IPS-NIHi7 (cell line): ENCODE measurements around the gene ADGRB2.

ENCODE experiments used
- DNase-seq: peaks from one replicate; pipeline ENCODE4 v3.0.0; 2012; ENCODE audit warnings: mixed read lengths; ENCODE audit errors: extremely low spot score

Gene ADGRB2

DNA sequence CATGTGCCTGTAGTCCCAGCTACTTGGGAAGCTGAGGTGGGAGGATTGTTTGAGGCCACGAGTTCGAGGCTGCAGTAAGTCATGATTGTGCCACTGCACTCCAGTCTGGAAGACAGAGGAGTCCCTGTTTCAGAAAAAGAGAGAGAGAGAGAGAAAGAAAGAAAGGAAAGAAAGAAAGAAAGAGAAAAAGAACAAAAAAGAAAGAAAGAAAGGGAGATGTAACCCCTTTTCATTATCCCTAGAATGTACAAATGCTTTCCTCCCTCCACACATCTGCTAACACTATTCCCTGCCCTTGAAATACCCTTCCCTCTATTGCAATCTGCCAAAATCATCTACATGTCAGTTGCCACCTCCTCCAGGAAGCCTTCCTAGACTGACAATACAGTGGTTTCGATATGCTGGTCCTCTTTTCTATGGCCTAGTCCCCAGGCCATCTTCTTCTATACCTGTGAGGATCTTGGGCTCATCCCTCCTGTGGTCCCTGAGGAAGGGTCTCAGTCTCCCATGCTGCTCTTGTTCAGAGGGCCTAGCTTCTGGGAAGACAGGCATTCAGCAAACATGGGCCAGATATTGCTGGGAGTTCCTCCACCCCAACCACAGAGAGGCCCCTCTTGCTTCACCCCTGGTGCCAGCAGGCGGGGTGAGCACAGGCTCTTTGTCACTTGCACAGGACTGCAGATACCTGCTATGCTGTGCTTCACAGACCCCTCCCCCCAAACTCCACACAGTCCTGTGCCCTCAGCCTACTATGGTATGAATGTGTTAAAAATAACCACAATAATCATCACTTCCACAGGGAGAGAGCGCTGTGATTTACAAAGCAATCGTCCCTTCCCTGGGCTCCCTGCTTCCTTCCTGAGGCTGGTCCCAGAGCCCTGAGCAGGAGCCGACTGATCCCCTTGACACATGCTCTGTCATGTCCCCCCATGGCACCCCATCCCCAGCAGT lies 14.1 kb downstream of the ADGRB2 start:
- no peak for DNase-seq

DNA sequence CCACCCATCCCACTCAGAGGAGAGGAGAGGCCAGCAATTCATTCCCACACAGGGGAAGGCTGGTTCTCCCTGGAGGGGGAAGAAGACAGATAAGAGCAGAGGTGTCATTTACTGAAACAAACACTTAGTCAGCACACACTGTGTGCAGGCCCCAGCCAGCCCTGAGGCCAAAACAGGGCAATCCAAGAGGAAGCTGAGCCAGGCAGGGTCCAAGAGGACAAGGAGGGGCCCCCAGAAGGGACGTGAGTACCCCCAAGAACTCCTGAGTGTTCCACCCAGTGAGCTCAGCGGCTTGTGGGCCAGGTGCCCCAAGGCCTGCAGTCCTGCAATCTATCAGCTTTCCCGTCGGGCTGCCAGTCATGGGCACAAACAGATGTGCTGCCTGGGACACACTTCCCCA lies 15.8 kb downstream of the ADGRB2 start:
- no peak for DNase-seq

DNA sequence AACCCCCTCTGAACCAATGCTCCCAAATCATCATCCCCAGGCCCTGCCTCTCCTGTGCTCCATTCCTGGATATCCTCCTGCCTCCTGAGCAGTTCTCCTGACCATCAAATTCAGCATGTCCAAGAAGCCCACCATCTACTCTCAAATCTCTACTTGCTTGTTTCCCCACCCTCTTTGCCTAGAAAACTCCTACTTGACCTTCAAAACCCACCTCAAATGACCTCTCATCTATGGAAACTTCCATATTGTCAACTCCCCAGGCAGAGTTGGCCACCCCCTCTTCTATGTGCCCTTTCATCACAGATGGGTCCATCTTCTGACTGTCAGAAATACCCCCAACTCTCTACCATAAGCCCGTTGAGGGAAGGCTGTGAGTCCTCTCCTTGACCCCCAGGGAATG lies 16.8 kb downstream of the ADGRB2 start:
- no peak for DNase-seq

DNA sequence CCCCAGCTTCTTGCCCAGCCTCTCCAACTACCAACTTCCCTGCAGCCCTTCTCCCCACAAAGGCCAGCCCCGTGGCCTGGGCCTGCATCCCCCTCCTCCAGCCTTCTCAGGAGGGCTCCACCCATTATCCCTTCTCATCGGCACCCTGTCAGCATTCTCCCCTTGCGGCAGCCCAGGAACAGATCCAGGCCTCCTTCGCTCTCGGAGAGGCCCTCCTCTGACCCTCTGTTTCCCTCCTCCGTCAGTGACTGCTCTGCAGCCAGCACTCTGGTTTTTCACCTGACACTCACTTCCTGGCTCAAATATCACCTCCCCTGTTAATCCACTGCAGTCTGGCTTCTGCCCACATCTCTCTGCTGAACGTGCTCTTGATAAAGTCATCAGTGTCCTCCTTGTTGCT lies 17.5 kb downstream of the ADGRB2 start:
- no peak for DNase-seq

DNA sequence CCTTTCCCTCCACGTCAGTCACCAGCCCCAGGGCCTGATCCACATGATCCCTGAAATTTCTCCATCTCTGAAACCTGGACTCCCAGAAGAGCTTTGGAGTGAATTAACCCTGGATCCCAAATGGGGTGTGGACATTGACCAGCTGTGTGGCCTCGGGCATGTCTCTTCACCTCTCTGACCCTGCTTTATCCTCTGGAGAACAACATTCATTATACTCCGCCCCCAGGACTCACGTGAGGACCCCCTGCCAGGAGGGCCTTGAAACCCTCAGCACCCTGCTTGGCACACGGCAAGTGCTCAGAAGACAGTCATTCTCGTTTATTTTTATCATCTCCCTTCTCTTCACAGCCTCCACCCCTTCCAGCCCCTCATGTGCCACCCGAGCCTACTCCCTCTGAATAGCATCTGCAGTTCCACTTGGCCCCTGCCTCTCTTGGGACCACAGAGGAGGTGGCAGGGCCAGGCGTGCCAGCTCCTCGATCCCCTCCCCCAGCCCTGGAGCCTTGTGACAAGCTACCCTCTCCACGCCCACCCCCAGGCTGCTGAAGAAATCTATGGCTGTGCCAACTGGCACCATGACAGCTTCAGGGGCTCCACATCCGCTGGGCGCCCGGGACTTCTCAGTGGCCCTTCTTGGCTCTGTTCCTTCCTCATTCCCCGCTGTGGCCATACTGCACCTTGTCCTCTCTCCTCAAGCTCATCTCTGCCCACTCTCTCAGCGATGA lies 18.0 kb downstream of the ADGRB2 start:
- no peak for DNase-seq

DNA sequence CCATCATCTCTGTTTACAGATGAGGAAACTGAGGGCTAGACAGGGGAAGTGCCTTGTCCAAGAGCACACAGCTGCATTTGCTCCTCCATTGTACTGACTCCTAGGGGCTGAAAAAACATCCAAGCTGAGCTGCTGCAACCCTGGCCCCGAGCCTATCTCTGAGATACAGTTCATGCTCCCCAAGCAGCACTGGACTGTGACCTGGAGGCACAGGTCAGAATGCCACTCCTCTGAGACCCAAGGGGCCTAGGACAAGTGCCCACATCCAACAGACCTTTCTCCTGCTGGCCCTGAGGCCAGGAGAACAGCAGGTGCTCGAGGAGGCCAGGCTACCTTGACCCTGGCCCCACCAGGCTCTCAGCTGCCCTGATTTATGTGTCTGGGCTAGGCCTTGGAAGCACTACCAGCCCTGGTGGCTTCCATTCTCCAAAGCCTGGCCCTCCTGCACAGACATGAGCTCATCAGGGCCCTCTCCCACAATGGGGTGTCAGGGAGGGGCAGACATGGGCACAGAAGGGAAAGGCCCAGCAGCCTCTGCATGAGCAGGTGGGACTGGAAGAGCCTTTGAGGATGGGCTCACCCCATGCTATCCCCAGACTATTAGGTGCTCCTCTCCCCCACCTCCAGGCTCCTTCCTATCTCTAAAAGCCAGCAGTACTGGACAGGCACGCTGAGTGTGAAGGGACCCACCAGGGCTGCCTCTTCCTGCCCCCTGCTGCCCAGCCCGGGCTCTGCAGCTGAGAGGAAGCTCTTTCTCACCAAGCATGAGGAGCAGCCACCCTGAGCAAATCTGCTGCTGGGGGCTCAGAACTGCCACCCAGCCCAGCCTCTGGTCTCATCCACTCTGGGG lies 18.8 kb downstream of the ADGRB2 start:
- peak; percentile 91 for DNase-seq

DNA sequence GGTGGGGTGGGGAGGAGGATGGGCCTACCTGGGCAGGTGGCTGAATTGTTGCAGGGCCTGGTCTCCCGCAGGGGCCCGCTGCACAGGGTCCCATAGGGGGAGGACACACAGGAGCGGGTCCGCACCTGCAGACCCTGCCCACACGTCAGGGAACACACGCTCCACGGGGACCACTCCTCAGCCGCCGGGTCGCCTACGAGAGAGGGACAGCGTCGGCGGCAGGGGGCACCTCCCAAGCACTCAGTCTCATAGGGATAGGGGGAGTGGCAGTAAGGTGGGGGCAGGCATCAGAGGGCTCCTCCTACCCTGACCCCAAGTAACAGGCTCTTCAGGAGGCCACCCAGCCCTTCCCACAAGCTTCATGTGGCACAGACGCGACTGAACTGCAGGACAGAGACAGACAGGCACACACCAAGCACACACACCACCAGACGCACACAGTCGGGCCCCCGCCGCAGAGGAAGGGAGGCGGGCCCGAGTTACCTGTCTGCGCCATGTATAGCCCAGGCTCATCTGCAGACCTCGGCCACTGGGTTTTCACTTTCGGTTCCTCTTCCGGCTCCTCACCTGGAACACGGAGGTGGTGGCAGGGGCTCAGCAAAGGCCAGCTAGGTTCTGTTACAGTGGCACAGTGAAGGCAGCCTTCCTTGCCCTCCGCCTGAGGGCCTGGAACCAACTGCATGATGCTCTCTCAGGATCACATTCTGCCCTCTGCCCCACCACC lies 19.8 kb downstream of the ADGRB2 start:
- DNase-seq, result no peak

DNA sequence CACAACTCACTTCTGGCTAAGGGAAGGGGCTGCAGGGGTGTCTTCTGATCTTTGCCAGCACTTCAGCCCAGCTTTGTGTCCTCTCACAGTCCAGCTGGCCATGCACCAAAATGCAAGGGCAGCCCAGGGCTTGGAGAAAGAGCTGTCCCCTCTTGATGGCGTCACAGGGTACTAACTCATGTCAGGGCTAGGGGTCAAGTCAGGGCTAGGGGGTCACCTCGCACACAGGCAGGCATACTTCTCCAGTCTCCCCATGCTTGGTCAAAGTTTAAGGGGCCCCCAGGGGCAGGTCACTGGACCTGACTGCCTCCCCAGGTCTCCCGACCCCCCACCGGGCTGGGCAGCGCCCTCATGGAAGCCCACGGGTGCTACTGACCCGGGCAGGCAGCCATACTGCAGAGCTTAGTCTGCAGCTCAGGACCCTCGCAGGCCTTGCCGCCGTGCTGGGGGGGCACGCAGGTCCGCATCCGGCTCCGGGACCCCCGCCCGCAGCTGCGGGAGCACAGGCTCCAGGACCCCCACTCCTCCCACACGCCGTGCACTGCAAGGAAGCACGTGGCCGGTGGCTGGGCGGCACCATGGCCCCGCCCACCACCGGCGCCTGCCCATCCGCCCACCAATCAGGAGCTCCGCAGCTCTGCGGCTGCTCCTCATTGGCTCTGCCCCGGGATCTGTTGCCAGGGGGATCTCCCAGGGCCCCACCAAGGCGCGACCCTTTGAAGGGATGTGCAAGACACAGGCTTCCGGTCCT lies 21.5 kb downstream of the ADGRB2 start:
- DNase-seq, result peak; percentile 79

DNA sequence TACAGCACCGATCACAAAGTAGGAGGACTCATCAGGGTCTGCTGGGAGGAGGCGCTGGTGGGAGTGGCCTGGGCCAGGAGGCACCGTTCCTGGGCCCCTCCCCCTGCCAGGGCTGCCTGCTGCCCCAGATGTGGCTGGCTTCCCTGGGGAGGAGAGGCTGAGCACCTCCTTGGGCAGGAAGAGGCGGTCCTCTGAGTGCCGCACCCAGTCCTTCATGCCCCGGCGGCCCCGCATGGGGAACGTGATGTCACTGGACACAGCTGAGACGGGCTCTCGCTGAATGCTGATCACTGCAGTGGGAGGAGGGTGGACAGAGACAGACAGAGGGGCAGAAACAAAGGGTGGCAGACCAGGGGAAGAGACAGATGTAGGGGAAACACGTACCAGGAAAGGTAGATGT lies 24.8 kb downstream of the ADGRB2 start:
- DNase-seq, result peak; percentile 85

DNA sequence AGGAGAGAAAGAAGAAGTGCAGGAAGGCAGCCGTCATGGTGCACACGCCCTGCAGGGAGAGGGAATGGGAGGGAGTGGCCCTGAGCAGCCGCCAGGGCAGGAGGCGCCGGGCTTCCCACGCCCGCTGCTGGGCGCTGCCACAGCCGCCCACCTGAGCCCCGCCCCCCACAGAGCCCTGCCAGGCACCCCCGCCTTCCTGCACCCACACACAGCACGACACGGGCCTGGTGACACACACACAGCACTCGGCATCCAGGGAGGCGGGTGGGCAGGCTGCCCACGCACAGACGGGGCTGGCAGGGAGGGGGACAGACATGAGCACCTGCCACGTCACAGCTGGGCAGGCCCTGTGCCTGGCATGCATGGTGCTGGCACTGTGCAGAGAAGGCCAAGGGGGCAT lies 27.5 kb downstream of the ADGRB2 start:
- no peak for DNase-seq

DNA sequence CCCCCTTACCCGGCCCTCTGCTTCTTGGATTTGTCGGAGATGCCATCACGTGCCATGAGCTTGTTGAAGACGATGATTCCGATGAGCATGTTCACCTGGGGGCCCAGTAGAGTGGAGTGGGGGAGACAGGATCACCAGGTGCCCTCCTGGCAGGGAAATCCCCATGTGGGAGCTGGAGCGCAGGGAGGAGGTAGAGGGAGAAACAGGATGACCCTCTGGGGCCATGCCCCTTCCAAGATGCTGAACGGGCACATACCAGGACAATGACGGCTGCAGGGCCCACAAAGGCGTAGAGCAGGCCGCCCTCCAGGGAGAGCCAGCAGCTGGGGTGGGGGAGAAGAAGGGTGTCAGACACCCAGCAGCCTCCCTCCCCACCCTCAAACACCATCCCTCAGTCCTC lies 28.6 kb downstream of the ADGRB2 start:
- DNase-seq, result no peak

DNA sequence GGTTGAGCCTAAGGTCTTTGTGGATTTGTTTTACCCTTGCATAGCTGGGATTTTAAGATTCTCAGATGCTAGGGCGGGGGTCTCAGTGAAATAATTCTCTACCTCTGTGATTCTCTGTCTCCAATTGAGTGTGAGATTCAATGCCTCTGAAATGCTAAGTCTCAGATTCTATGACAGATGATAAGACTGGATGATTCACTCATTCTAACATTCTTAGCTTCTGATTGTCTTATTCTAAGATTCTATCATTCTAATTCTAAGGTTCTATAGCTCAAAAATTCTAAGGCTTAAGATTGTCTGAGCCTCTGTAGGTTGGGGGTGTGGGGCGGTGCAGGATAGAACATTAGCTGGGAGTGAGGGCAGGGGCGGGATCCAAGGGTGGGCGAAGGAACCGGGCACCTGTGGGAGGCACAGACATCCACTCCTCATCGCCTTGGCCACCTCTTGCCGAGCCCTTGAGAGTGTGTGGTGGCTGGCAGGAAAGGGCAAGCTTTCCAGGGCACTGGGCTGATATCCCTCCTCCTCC lies 29.5 kb downstream of the ADGRB2 start:
- DNase-seq, result no peak

DNA sequence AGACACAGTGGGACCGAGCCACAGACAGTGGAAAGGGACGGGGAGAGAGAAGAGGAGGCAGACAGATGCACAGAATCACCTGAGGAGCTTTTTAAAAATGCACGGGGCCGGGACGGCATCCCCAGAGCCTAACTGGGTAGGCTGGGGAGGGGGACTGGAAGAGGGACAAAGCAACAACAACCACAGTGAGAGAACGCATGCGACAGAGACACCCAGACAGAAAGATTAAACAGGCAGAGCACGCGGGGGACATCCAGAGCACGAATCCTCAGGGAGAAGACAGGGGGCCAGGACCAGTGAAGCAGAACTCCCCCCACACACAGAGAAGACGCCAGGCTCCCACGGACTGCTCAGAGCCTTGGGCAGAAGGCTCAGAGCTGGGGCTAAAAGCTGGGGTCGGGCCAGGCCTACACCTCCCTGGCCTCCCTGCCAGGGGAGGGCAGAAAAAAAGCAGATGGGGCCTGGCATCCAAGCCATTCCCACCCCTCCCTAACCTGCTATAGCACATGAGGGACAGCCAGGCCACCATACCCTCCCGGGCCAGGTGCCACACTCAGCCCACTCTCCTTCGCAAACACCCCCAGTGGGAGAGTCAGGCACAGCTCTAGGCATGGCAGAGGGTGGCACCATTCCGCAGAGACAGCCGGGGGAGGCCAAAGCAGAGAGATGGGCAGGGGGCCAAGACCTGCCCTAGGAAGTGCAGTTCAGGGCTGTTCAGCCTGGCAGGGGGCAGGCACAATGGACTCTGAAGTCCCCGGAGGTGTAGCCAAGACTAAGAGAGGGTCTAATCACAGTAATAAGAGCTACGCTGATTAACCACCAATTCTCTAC lies 30.5 kb downstream of the ADGRB2 start:
- DNase-seq, result no peak

DNA sequence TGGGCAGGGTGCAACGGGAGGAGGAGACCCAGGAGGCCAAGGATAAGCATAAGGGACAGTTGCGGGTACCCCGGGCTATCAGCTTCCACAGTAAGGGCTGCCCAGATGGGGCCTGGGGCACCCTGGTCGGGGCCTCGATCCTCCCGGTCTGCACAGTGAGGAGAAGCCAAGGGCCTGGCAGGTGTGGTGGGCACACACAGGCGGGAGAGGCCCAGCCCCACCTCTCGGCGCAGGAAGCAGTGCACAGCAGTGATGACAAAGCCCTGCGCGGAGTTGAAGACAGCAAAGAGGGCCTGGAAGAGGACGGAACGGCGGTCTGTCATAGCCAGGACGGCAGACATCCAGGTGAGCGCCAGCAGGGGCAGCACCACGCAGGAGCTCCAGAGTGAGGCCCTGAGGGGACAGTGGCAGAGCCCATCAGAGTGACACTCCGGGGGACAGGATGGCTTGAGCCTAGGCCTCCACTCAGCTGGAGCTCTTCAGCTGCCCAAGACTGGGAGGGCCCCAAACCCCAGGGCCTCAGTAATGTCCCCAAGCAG lies 31.3 kb downstream of the ADGRB2 start:
- no peak for DNase-seq

DNA sequence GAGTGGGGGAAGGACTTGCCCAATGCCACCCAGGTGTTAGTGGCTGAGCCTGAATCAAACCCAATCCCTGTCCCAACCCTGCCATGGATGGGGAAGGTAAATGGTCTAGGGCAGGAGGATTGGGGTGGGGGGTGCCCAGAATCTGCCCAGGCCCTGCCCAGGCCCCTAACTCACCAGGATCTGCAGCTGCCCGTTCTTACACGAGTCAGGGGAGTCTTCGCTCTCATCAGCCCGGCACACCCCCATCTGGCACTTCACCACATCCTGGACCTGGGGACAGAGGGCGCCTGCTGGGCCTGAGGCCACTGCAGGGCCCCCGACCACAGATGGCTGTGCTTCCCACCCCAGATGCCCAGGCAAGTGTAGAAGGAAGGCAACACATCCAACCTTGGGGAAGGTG lies 31.8 kb downstream of the ADGRB2 start:
- DNase-seq, result no peak

DNA sequence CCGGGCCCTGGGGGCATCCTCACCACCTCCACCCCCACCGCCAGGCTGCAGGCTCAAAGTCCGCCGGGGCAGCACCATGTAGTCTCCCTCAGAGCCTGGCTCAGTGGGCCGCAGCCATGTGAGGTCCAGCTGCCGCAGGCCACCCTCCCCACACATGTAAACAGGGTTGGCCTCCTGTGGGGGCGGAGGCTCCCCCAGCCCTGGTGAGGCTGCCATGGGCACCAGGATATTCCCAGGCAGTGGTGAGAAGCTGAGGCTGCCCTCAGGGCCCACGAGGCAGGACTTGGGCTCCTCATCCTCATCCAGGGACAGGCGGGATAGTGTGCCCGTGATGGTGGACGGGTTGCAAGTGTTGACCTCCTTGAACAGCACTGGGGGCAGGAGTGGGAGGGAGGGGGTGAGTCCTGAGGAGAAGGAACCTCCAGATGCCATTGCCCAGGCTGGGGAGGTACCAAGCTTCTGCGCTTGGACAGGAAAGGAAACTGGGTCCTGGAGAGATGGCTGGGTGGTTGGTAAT lies 33.0 kb downstream of the ADGRB2 start:
- no peak for DNase-seq

DNA sequence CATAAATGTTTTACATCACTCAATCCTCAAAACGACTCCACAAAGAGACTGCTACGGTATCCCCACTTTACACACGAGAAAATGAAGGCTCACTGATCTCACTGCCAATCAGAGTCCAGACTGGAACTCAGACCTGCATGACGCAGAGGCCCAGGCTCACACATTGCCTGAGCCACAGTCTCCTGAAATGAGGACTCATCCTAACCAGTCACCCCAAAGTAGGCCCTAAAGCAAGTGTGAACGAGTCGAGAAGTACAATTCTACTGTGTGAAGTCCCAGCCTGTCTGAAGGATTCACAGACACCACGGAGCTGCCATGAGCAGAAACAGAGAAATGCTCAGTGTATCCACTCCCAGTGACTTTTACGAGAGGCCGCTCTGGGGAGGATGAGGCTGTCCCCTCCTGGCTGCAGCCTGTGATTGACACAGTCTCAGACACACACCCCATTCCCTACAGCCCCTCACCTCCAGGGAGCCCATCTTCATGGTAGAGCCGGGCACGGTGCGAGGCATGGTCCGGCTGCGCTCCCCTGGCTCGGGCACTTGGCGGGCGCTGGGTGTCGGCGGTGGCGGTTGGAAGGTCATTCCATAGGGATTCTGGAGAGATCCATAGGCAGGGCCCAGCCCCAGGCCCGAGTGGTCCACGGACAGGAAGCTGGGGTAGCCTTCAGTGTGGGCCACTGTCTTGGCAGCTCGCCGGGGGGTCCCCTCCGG lies 33.6 kb downstream of the ADGRB2 start:
- no peak for DNase-seq

DNA sequence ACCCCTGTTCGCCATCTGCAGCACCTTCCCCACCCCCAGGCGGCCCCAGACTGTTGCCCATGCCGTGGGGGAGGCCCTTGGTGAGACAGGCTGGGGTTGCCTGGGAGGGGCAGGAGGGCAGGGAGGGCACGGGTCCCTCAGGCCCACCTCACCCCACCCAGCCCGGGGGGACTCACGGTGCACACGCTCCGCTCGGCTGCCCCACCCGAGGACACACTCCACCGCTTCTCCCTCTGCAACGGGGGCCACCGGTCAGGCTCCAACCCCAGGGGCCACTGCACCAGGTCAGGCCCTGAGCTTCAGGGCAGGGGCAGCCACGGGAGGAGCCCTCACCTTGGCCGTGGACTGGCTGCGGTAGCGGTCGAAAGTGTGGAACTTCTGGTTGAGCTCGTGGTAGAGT lies 36.3 kb downstream of the ADGRB2 start:
- DNase-seq, result no peak
